Skeletal muscle tissue (tissue), 4 donors: ENCODE data around the gene CEACAM20. TPM values are rescaled to one million over a fixed set of nuclear protein-coding genes. Genes with fewer than 3 reads are reported as not detected.

ENCODE experiments used
- H3K27ac ChIP-seq: one replicate; pipeline ENCODE4 v1.7.0; 2013; ENCODE audit warnings: mild to moderate bottlenecking, low read depth, low read length, inconsistent platforms
- H3K27me3 ChIP-seq, 3 donors: one replicate each; pipeline ENCODE4 v1.7.0; 2013; ENCODE audit warnings: low read length in 3 of 3; ENCODE audit not compliant: control insufficient read depth in 3 of 3, insufficient read depth in 3 of 3
- H3K36me3 ChIP-seq, 3 donors: one replicate each; pipeline ENCODE4 v1.7.0; 2013; ENCODE audit warnings: low read length in 3 of 3; ENCODE audit not compliant: control insufficient read depth in 3 of 3, insufficient read depth in 3 of 3
- H3K4me1 ChIP-seq, 3 donors: one replicate each; pipeline ENCODE4 v1.7.0; 2013; ENCODE audit warnings: low read length in 3 of 3, mild to moderate bottlenecking in 3 of 3; ENCODE audit not compliant: control insufficient read depth in 3 of 3, insufficient read depth in 3 of 3
- H3K4me3 ChIP-seq, 3 donors: one replicate each; pipeline ENCODE4 v1.7.0; 2013; ENCODE audit warnings: low read length in 3 of 3
- H3K9ac ChIP-seq, 3 donors: one replicate each; pipeline ENCODE4 v1.7.0; 2013; ENCODE audit warnings: low read length in 3 of 3, mild to moderate bottlenecking in 3 of 3, moderate library complexity in 2 of 3, low read depth in 1 of 3
- H3K9me3 ChIP-seq, 3 donors: one replicate each; pipeline ENCODE4 v1.7.0; 2013; ENCODE audit warnings: low read length in 3 of 3; ENCODE audit not compliant: control insufficient read depth in 3 of 3
- total RNA-seq: library from RNA; depleted of rRNA; stranded (reverse); fragments of >200 nt; gene quantifications from one replicate; pipeline ENCODE4 v1.2.3, GENCODE V29; 2014
- donor health status: Osteomylitis.

CEACAM20 gene
- total RNA-seq = not detected

DNA sequence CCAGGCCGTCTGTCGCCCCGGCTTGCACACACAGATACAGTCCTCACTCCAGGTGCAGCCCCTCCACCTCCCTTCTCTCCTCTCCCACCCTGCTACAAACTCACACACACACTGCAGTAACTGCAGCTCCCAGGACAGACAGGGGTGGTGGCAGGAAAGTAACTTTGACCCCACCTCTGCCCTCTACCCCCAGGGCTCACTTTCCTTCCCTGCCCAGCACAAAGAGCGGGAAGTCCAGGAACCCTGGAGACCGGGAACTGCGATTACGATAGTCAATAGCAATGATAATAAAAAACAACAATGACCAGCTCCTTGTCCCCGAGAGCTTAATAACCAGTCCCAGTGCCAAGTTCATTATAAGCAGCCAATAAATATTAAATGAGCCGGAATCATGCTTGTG lies at the start of gene CEACAM20:
Gene CEACAM20 (minus strand): TSS at position 140 of the 400 bp plus-strand sequence. CDS start 166 bp downstream, outside the sequence.
- peaks cover 0 to 5% (median 3%) of the 10 kb centered on the region in 3 donors for H3K9me3 ChIP-seq
- peaks cover 10 to 12% (median 11%) of the 10 kb centered on the region in 3 donors for H3K27me3 ChIP-seq

DNA sequence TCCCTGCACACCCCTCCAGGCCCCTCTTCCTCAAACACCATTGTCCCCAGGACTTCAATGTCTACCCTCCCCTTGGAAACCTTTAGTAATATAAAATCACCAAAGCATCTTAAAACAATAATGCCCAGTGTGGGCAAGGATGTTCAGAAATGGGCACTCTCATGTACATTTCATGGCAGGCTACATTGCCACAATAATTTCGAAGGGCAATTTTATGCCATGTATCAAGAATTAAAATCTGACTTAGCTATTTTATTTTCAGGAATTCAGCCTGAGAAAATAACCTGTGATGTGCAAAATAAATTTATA lies 48.0 kb upstream of the CEACAM20 start:
- Histone ChIP-seq H3K36me3 (no peaks in the 10 kb centered on the region), H3K9me3 (no peaks in the 10 kb centered on the region), H3K9ac (no peak overlapping the region), H3K27me3 (peaks cover 0 to under 1% (median 0%) of the 10 kb centered on the region in 3 donors), H3K4me1 (no peaks in the 10 kb centered on the region), H3K4me3 (no peak overlapping the region), H3K27ac (no peak overlapping the region)

More for the DNA sequence above, at the start of gene CEACAM20:
- no peak within 1 kb of the TSS for H3K9ac ChIP-seq
- no peaks in the 10 kb centered on the region for H3K36me3 ChIP-seq
- no peak within 1 kb of the TSS for H3K27ac ChIP-seq
- H3K4me1 ChIP-seq = no peaks in the 10 kb centered on the region
- no peak within 1 kb of the TSS for H3K4me3 ChIP-seq

DNA sequence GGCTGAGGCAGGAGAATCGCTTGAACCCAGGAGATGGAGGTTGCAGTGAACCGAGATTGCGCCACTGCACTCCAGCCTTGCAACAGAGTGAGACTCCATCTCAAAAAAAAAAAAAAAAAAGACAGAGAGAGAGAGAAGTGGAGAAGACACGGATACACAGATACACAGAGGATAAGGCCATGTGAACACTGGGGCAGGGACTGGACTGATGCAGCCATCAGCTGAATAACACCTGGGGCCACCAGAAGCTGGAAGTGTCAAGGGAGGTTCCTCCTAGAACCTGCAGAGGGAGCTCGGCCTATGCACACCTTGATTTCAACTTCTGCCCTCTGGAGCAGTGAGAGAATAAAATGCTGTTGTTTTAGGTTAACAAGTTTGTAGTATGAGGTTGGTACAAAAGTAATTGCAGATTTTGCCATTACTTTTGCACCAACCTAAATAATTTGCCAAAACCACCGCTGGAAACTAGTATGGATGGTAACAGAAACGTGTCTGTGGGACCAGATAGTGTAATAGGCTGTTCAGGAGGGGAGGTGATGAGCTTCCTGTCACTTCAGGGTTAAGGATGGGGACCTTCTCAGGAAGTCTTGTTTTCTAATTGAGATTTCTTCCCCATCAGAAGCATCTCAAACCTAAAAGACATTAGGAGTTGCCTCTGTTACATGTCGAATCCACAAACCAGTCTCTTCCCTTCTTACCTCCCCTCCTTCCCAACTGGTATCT lies 47.5 kb upstream of the CEACAM20 start:
- Histone ChIP-seq H3K27me3 (no peaks in the 10 kb centered on the region), H3K27ac (no peak overlapping the region), H3K9me3 (no peaks in the 10 kb centered on the region), H3K4me3 (no peak overlapping the region), H3K36me3 (no peaks in the 10 kb centered on the region), H3K9ac (no peak overlapping the region), H3K4me1 (no peaks in the 10 kb centered on the region)

DNA sequence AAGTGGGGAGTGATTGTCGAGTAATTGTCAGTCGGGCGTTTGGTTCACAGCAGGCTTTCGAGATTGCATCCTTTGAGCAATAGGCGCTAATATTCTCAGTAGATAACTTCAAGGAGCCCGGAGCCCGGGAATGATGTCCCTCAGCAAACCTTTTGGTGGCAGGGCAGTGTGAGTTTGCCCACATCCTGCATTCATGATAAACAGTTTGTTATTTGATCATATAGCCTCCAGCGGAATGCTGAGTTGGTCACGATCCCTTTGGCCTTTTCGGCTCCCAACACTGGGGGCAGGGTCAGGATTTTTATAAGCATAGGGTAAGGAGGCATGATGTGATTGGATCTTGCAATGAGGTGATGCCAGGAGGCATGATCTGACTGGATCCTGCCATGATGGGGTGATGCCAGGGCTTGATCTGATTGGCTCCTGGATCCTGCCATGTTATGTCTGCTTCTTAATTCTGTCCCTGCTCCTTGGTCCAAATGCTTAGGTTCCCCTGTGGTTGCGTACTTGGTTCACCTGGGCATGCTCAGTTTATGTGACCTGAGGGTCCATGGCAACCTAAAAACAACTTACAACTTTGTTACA lies 45.7 kb upstream of the CEACAM20 start:
- H3K36me3 ChIP-seq = no peaks in the 10 kb centered on the region
- H3K4me3 ChIP-seq = no peak overlapping the region
- H3K27me3 ChIP-seq = peaks cover 0 to 3% (median 0%) of the 10 kb centered on the region in 3 donors
- H3K9ac ChIP-seq = no peak overlapping the region
- H3K4me1 ChIP-seq = no peaks in the 10 kb centered on the region
- no peak overlapping the region for H3K27ac ChIP-seq
- H3K9me3 ChIP-seq = no peaks in the 10 kb centered on the region

DNA sequence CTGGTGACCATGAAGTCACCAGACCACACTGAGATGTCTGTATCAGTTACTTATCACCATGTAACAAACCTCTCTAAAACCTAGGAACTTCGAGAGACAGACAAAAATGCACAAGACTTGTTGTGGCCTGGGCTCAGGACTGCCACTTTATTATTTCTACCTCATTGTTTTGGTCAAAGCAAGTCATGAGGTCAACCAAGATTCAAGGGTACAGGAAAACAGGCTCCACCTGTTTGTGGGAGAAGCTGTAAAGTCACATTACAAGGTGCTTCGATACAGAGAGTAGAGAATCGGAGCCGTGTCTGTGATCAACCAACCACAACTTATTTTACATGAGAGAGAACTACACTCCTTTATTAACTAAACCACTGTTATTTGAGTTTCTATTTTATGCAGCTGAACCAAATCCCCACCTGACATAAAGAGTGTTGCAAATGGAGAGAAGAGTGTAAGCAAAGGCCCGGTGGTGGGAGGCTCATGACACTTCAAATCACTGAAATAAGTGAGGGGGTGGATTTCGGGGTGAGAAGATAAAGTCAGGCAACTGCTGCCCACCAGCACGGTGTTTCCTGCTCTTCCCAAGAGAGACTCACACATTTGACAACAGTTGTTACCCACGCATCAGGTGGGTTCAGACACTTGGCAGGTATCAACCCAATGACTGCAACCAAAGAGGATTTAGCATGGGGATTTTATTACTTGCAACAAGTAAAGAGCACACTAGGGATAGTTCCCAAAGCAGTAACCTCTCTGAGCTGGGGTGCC lies 44.9 kb upstream of the CEACAM20 start:
- Histone ChIP-seq H3K27ac (no peak overlapping the region), H3K36me3 (no peaks in the 10 kb centered on the region), H3K9ac (no peak overlapping the region)

DNA sequence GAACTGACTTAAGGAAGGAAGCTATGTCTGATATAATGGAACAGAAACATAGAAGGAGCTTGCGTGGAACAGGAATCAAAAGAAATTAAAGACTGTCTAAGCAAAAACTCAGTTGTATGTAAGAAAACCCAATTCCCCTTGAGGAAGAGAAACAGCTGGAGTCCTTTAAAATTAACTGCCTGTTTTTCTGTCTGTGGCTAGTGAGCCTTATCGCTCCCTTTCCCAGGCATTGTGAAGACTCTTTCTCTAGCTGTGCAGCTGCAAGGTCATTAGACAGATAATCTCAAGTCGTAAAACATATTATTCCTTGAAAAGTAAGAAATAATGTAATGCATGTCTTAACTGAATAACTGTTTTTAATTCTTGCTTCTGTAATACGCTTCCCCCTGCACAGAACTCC lies 44.2 kb upstream of the CEACAM20 start:
- Histone ChIP-seq H3K27ac (no peak overlapping the region), H3K36me3 (no peaks in the 10 kb centered on the region), H3K27me3 (peaks cover 0 to 4% (median 0%) of the 10 kb centered on the region in 3 donors), H3K9ac (no peak overlapping the region), H3K4me3 (no peak overlapping the region), H3K9me3 (no peaks in the 10 kb centered on the region), H3K4me1 (no peaks in the 10 kb centered on the region)

More for the DNA sequence above, 44.9 kb upstream of the CEACAM20 start:
- no peaks in the 10 kb centered on the region for H3K9me3 ChIP-seq
- H3K4me3 ChIP-seq = no peak overlapping the region
- no peaks in the 10 kb centered on the region for H3K4me1 ChIP-seq
- peaks cover 0 to 4% (median 0%) of the 10 kb centered on the region in 3 donors for H3K27me3 ChIP-seq

DNA sequence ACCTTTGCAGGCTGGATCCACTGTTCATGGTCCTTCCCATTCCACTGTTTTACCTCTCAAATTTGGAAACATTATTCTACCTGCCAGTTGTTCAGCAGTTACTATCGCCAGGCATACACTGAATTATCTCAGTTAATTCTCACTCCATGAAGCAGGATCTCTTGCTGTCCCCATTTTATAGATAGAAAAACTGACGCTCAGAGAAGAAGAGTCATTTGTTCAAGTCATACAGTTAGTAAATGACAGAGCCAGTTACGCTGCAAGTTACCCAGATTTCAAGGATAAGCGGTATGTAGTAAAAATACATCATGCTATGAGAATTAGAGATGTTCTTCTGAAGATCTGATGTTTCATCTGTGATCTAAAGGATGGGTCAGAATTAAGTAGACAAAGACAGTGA lies 43.7 kb upstream of the CEACAM20 start:
- Histone ChIP-seq H3K4me3 (no peak overlapping the region), H3K9me3 (no peaks in the 10 kb centered on the region), H3K4me1 (no peaks in the 10 kb centered on the region), H3K27ac (no peak overlapping the region), H3K36me3 (no peaks in the 10 kb centered on the region), H3K27me3 (peaks cover 0 to 4% (median 0%) of the 10 kb centered on the region in 3 donors), H3K9ac (no peak overlapping the region)

DNA sequence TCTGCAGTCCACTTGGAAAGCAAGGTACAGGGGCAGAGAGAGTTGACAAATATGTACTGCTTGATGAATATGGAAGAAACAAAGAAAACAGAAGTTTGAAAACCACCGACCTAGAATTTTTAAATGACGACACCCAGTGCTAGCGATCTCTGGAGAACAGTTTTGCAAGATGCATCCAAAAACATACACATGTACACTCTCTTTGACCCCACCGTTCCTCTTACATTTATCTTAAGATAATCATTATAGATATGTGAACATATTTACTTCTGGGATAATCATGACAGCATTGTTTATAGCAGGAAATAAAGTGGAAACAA lies 43.1 kb upstream of the CEACAM20 start:
- Histone ChIP-seq H3K27me3 (peaks cover 0 to 4% (median 0%) of the 10 kb centered on the region in 3 donors), H3K9me3 (no peaks in the 10 kb centered on the region), H3K4me1 (no peaks in the 10 kb centered on the region), H3K27ac (no peak overlapping the region), H3K9ac (no peak overlapping the region), H3K4me3 (no peak overlapping the region), H3K36me3 (no peaks in the 10 kb centered on the region)

DNA sequence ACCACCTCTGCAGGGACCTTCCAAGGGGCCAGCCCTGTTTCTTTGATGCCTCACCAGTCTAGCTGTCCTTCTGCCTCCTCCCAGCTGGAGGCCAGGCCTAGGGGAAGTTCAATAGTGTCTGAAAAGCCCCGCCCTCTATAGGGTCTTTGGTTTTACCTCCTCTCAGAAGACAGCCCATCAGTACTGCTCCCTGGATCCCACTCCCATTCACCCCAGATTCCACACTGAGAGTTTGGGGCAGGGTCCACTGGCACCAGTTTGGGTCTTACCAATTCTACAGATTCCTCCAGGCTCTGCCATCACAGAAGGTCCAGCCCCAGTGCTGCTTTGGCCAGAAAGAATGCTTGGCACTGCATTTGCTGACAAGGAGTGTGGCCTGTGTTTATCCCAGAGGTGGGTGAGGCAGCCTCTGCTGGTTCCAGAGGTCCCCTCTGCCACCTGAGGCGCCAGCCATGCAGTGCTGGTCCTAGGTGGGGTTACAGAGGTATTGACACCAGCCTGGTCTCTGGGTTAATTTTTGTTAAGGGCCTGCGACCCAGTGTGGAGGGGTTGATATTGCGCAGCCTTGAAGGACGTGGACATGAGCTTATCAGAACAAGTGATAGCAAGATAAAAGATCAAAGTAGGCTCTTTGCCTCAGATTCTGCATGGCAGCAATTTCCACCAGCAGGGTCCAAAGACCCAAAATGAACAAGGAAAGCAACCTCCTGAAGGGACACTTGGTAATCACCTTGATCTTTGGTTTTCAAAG lies 42.5 kb upstream of the CEACAM20 start:
- H3K36me3 ChIP-seq = no peaks in the 10 kb centered on the region
- peaks cover 0 to 4% (median 0%) of the 10 kb centered on the region in 3 donors for H3K27me3 ChIP-seq
- H3K9ac ChIP-seq = no peak overlapping the region
- no peak overlapping the region for H3K27ac ChIP-seq
- no peaks in the 10 kb centered on the region for H3K4me1 ChIP-seq
- H3K9me3 ChIP-seq = no peaks in the 10 kb centered on the region
- H3K4me3 ChIP-seq = no peak overlapping the region
